GM18870 (cell line): ENCODE measurements around the gene SLX4.

Source experiments
- ATAC-seq: cut with Tn5 transposase; IDR thresholded peaks from one replicate; pipeline ENCODE4 v1.9.1; 2021; ENCODE audit warnings: moderate library complexity; ENCODE audit not compliant: unreplicated experiment

The SLX4 gene

DNA sequence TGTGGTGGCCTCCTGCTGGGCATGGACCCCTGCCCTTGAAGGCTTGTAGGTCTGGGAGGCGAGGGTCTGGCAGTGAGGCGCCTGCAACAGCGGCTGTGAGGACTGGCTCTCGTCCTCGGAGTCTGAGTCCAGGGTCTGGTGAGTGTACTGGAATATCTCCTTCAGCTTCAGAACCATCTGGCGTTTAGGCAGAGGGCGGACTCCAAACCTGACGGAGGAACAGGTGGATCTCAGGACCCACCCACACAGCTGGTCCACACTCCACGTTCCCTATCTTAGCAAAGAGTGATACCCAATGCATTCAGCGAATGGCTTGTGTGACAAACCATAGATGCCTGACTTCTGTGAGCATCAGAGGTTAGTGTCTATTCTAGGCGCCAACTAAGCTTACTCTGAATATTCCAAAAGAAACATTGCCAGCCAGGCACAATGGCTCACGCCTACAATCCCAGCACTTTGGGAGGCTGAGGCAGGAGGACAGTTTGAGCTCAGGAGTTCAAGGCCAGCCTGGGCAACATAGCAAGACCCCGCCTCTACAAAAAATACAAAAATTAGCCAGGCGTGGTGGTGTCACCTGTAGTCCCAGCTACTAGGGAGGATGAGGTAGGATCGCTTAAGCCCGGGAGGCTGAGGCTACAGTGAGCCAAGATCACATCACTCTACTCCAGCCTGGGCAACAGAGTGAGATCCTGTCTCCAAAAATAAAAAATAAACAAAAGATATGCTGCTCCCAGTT, 27.9 kb downstream of the SLX4 start:
- no peak for ATAC-seq

DNA sequence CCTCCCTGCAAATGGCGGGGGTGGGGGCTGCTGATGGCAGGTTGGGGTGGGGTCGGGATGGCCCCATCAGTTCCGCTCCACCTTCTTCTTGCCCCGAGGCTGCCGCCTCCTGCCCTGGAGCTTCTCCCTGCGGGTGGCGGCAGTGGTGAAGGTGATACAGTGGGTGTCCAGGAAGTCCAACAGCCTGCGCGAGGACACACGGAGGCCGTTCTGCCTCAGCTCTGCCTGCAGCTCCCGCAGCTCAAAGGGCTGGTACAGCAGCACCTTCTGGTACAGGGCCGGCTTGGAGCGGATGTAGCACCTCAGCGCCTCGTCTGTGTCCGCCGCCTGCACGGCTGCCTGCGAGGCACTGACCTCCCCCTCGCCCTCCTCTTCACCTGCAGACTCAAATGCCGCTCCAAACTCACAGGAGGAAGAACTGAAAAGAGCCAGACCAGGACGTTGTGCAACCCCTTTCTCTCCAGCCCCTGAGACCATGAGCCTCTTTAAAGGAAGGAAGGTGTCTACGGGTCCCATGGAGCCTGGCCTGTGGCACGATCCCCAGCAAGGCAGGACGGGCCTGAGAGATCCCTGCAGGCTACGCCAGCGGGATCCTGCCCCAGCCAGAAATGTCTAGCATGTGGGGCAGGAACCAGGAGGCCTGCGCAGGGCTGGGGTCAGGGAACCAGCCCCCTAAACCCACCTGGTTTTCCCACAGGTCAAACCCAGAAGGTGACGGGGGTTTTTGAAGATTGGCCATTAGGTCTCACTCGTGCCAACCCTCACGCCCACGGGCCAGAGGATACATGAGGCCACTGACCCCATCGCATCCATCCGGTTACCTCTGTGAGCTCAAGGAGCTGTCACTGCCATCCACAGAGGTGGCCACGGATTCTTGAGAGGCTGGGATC, 28.9 kb downstream of the SLX4 start:
- no peak for ATAC-seq

DNA sequence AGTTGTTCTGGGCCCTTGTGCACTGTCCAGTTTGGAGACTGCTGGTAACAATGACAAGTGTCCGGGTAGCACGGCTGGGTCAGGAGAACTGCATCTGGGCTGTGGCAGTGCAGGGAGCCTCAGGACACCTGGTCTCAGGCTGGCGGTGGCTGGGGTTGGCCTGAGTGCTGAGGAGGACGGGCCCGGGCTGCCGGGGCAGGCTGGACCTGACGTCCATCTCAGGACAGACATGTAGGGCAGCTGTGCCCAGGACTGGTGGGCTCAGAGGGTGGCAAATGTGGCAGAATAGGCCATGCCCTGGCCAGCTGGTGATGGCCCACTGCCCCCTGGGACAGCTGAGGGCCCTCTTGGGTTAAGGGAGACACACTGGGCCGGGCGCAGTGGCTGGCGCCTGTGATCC, 30.0 kb downstream of the SLX4 start:
- ATAC-seq: no peak

- no peak for ATAC-seq
Observed at GRCh38 chr16:3580686-3581085, 30.7 kb downstream of the SLX4 start.

DNA sequence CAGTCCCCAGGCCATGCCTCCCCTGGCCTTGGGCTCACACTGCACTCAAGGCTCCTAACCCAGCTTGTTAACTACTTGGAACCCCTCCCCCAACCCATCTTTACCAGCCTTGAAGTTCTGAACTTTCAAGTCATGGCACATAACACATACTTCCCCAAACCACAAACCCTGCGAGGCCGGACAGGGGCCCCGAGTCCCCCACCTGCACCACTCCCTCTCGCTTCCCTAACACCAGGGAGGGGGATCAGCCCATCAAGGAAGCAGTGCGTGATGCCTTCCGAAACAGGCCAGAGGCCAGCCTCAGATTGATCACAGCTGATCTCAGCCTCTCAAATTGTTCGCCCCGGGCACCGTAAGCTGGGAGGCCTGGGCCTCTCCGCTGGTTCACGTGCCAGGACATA, 31.2 kb downstream of the SLX4 start:
- ATAC-seq: no peak

GRCh38 chr16:3579776-3580175, 31.6 kb downstream of the SLX4 start:
- ATAC-seq: no peak

DNA sequence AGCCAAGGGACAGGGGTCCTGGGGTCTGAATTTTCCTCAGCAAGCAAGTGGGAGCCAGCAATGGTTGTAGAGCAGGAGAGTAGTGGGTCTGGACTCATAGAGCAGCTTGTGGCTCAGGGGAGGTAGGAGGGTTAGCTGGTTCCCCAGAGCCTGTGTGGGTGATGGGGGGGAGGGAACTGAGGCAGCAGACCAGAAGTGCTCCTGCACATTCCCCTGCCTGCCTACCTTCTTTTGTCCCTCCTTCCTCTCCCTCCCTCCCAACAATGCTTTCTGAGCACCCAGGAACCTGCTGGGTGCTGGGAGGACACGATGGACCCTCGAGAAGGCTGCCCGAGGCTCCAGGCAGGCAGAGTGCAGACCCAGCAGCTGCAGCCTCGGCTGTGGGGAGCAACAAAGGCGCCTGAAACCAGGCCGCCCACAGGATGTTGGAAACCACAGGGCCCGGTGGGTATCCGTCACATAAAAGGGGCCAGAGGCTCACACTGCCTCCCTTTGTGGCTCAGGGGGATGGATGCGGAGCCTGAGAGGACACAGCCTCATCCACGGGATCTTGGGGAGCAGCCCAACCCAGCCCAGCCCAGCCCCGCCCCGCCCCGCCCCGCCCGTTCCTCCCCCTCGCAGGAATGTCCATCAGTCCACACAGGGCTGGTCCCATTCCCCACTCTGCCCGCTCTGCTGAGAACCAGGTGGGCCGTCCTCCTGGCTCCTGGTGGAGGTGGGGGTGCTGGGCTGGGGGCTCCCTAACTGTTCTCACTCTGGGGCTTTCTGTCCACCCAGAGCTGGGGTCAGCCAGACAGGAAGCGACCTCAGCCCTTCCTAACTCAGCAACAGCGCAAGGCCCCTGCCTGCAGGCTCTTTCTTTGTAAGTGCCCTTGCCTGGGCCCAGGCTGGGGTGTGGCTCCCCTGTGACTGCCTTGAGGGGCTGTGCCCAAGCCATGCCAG, 32.5 kb downstream of the SLX4 start:
- no peak for ATAC-seq

DNA sequence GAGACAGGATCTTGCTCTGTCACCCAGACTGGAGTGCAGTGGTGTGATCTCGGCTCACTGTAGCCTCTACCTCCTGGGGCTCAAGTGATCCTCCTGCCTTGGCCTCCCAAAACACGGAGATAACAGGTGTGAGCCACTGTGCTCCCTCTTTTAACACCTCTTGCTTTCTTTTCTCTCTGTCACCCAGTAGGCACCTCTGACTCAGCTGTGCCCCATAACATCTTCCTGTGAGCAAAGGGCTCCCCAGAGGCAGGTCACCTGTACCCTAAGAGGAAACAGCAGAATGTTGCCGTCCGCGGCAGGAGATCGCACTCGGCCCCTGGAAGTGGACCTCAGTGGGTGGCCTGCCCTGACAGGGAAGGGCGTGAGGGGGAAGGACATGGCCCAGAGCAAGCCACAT, 33.3 kb downstream of the SLX4 start:
- ATAC-seq: no peak

DNA sequence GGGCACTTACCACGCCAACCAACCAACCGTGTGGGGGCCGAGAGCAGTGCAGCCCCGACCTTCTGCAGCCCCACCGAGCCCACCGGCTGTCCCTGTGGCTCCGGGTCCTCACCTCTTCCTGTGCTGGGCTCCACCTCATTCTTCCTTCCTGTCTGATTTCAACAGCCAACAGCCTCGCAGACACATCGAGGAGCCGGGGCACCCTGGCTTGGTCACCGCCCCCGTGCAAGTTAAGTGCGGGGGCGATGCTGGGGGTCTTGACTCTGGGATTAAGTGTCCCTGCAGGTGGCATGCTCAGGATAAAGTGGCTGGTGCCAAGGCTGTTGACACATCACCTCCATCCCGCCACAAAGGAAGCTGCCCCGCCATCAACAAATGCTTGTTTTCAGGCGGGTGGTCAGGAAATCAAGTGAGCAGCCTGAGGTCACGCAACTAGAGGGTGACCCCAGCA, 34.1 kb downstream of the SLX4 start, which contains the start of gene NLRC3:
TSS of gene NLRC3 (minus strand) at position 102 of the 451 bp plus-strand sequence. CDS start 12,367 bp downstream, outside the sequence.
- no peak for ATAC-seq

DNA sequence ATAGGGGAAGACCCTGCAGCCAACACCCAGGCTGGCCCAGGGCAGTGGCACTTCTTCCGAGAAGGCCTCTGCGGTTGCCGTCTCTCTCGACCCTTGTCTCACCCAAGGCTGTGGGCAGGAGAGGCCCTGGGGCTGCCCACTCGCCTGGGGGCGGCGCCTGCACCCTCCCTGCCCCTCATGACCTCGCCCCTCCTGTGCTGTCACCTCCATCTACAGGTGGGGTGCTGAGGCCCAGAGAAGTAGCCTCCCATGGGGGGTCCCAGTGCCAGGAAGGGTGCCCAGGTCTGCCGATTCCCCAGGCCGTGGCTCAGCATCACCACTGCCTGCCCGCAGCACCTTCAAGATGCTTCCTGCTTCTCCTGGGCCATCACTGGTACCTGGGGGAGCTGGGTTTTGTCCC, 35.2 kb downstream of the SLX4 start:
- no peak for ATAC-seq

GRCh38 chr16:3575491-3575890, 35.9 kb downstream of the SLX4 start:
- ATAC-seq: no peak

- no peak for ATAC-seq
Observed at GRCh38 chr16:3574195-3574594, 37.2 kb downstream of the SLX4 start.

GRCh38 chr16:3573146-3573815, 38.1 kb downstream of the SLX4 start:
- no peak for ATAC-seq

DNA sequence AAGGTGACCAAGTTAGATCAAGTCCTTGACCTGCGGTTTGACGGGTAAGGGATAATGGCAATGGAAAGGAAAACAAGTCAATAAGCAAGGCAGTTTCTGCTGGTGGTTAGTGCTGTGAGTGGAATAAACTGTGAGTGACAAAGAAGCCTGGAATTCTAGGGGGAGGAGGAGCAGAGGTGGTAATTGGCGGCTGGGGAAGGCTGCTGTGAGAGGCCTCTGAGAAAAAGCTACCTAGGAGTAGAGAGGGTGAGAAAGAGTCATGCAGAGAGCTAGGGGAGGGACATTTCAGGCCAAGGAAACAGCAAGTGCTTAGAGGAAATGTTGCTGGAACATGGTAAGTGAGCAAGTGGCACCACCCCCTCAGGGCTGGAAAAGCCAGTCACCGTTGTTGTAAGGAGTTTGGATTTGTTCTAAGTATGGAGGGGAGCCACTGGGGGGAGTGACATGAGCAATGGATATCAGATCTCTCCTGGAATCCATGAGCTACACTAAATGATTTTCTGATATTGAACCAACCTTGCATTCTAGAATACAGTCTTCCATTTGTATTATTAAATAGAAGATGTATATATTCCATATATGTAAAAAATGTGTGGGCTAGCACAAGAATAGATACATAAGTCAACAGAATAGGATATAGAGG, 40.9 kb downstream of the SLX4 start:
- ATAC-seq: no peak

- no peak for ATAC-seq
Observed at GRCh38 chr16:3569851-3570250, 41.6 kb downstream of the SLX4 start.

DNA sequence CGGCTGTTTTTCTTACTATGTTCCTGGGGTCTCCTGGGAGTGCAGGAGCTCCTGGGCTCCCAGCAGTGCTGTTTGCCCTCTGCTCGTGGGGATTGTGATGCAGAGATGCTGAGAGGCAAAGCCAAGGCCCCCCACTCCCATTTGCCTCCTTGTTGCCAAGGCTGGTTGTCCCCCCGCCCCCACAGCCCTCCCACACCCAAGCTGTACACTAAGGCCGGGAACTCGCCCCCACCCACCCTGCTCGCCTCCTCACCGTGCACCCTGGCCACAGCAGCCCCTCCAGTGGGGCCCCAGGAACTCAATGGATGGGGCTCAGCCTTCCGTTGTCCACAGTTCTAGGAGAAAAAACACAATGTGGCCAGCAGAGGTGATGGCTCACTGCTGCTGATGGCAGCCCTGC, 44.4 kb downstream of the SLX4 start:
- ATAC-seq: no peak

DNA sequence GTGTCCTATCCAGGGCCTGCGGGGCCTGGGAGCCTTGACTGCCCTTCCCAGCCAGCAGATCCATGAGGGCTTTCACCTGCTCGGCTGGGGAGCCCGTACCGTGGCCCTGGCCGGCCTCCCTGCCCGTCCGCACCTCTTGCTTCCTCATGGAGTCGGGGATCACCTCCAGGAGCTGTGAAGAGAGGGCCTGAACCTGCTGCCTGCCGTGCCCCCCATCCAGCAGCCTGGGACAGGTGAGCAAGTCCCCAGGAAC, 46.6 kb downstream of the SLX4 start:
- no peak for ATAC-seq

DNA sequence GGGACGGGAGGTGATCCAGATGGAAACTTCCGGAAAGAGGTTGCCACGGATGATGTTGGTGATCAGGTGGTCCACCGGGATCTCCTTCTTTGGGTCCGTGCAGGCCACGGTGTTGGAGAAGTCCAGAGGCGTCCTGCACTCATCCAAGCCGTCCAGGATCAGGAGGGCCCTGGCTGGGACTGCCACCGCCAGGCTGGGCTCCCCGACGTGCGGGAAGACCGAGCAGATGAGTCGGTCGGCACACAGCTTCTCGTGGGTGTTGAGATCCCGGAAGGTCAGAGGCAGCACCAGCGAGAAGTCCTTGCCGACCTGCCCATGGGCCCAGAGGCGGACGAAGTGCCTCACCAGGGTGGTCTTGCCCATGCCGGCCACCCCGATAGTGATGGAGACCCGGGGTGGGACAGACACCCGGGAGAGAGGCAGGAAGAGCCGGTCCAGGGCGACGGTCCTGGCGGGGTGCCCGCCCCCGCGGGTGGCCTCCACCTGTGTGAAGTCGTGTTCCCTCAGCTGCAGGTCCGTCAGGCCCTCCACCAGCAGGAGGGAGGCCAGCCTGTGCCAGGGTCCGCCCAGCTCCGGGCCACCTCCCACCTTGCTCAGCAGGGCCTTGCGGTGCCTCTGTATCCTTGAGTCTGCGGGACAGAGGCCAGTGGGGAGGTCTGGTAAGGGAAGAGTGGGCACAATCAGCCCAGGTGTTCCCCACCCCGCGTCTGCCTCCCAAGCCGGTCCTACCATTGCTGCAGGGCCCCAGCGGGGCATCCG, 47.1 kb downstream of the SLX4 start:
- no peak for ATAC-seq

DNA sequence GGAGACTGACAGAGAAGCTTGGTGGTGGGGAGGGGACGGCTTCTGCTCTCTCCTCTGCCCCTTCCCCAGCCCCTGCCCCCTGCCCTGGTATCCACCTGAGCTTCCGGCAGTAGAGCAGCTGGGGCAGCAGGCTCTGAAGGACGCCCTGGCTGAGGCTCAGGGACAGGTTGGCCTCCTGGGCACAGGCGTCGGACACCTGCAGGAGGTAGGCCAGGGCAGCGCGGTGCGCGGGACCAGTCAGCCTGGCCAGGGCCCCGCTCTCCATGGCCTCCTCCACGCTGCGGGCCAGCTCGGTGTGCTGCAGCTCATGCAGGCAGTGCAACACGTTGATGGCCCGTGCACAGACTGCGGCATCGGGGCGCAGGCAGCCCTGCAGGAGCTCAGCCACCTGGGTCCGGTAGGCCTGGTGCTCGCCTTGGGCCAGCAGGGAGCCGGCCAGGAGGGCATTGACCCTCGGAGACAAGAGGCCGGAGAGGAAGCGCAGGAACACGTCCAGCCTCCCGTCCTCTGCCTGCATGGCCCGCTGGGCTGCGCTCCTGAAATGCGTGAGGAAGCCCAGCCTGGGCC, 48.4 kb downstream of the SLX4 start:
- no peak for ATAC-seq
